ENCODE measurements around the gene MED25.

The MED25 gene

GRCh38 chr19:49817964-49818648, at the start of gene MED25:
Gene MED25, plus strand, starts transcription at chr19:49818289. Its CDS starts 53 bp downstream, at chr19:49818342.
- FAIRE-seq (peak; percentile 65), DNase-seq (ENCODE audit: insufficient read length, low spot score) (peak; percentile 89)

- no peak for DNase-seq (ENCODE audit: insufficient read length, low spot score)
- FAIRE-seq = no peak
These were observed 47.6 kb upstream of the MED25 start for GRCh38 chr19:49770529-49770928.

GRCh38 chr19:49771674-49772139, 46.4 kb upstream of the MED25 start:
- FAIRE-seq (no peak), DNase-seq (ENCODE audit: insufficient read length, low spot score) (no peak)

GRCh38 chr19:49772850-49773432, 45.1 kb upstream of the MED25 start:
- no peak for DNase-seq (ENCODE audit: insufficient read length, low spot score)
- FAIRE-seq = no peak

- DNase-seq (ENCODE audit: insufficient read length, low spot score) (no peak), FAIRE-seq (no peak)
These were observed 44.3 kb upstream of the MED25 start for GRCh38 chr19:49773663-49774350.

GRCh38 chr19:49774969-49775368, 43.1 kb upstream of the MED25 start:
- FAIRE-seq (no peak), DNase-seq (ENCODE audit: insufficient read length, low spot score) (no peak)

- DNase-seq (ENCODE audit: insufficient read length, low spot score) = no peak
These were observed 42.2 kb upstream of the MED25 start for GRCh38 chr19:49775742-49776370.

GRCh38 chr19:49776371-49776764, 41.7 kb upstream of the MED25 start:
- DNase-seq (ENCODE audit: insufficient read length, low spot score) (no peak), FAIRE-seq (no peak)

More at GRCh38 chr19:49775742-49776370, 42.2 kb upstream of the MED25 start:
- no peak for FAIRE-seq

GRCh38 chr19:49779731-49780555, 38.1 kb upstream of the MED25 start:
- FAIRE-seq = no peak
- DNase-seq (ENCODE audit: insufficient read length, low spot score) = no peak

- no peak for FAIRE-seq
- DNase-seq (ENCODE audit: insufficient read length, low spot score) = no peak
These were observed 37.2 kb upstream of the MED25 start for GRCh38 chr19:49780861-49781260.

GRCh38 chr19:49781394-49781793, 36.7 kb upstream of the MED25 start:
- DNase-seq (ENCODE audit: insufficient read length, low spot score) (no peak), FAIRE-seq (no peak)

GRCh38 chr19:49782515-49782914, 35.6 kb upstream of the MED25 start:
- FAIRE-seq = no peak
- no peak for DNase-seq (ENCODE audit: insufficient read length, low spot score)

- FAIRE-seq (peak; percentile 58), DNase-seq (ENCODE audit: insufficient read length, low spot score) (peak; percentile 76)
These were observed 31.7 kb upstream of the MED25 start for GRCh38 chr19:49786376-49786820.

- FAIRE-seq = no peak
These were observed 30.3 kb upstream of the MED25 start for GRCh38 chr19:49787746-49788145.

GRCh38 chr19:49788857-49789256, 29.2 kb upstream of the MED25 start:
- FAIRE-seq (no peak), DNase-seq (ENCODE audit: insufficient read length, low spot score) (no peak)

More at GRCh38 chr19:49787746-49788145, 30.3 kb upstream of the MED25 start:
- DNase-seq (ENCODE audit: insufficient read length, low spot score) = no peak

- DNase-seq (ENCODE audit: insufficient read length, low spot score) = no peak
- no peak for FAIRE-seq
These were observed 27.2 kb upstream of the MED25 start for GRCh38 chr19:49790866-49791265.

GRCh38 chr19:49791776-49792445, 26.2 kb upstream of the MED25 start:
- FAIRE-seq = no peak
- DNase-seq (ENCODE audit: insufficient read length, low spot score) = no peak

GRCh38 chr19:49792829-49793560, 25.1 kb upstream of the MED25 start:
- FAIRE-seq (no peak), DNase-seq (ENCODE audit: insufficient read length, low spot score) (no peak)

GRCh38 chr19:49793561-49793840, 24.6 kb upstream of the MED25 start:
- DNase-seq (ENCODE audit: insufficient read length, low spot score) = no peak
- no peak for FAIRE-seq
